Mucosa of gallbladder (tissue), 1 donor: ENCODE results near the gene TRIM52. TPM values are rescaled to one million over a fixed set of nuclear protein-coding genes. Genes with fewer than 3 reads are reported as not detected.
A peak's percentile ranks its signal among the peaks of the same experiment; 100 is the strongest.
"Not testable (repeated sequence)": the region's sequence is repeated elsewhere in the genome, so short reads cannot be mapped to it uniquely, and the experiment has no call there.

ENCODE experiments used
- DNase-seq: peaks from one replicate; pipeline ENCODE4 v3.0.0-alpha.2; 2020; ENCODE audit warnings: low spot score
- total RNA-seq: library from RNA; stranded (reverse); gene quantifications from one replicate; pipeline ENCODE4 v1.2.1, GENCODE V29; 2021
- donor health status: DM: no; HTN: no; CAD: no.

The TRIM52 gene
- total RNA-seq = 22.8 TPM

DNA sequence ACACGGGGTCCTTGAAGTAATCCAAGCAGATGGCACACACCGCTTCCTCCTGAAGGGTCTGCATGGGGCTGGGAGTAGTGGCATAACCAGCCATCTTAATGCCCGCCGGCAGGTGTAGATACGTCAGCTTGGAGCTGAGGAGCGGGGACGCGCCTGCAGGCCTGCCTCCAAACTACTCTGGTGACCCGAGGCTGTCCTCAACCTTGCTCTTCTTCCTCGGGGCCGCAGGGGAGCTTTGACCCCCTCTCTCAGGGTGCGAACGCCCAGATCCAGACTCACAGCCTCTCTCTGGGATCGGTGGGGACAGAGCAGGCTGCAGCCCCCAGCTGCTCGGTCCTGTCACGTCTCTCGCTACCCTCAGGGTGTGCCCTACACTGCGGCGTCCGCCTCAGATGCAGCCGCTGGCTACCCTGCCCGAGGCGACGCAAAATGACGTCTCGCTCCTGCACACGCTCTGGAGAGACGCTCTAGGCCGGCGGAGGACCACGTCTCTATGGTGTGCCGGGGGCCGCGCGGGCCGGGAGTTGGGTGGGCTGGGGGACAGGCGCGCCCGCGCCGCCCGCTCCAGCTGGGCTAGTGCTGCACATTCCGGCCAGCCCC lies at the start of gene TRIM52:
Gene TRIM52, minus strand, starts transcription at position 424 of the 600 bp plus-strand sequence. Its CDS starts 330 bp downstream, at position 94.
- peak; percentile 91 for DNase-seq

DNA sequence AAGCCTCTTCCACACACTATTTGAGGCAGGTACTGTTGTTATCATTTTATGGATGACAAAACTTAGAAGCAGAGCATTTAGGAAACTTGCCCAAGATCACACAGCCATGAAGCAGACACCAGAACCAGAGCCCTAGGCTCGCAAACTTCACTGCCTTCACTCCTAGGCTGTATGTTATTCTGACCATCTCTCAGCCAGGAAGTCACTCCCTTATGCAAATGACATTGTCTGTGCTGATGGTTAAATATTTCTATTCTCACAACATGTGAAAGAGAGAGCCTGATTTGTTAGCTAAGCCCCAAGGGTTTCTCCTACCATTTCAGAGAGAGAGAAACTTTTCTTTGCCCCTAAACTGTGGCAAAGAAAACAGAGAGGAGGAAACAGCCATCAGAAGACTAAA lies 26.4 kb upstream of the TRIM52 start:
- not testable (repeated sequence) for DNase-seq

DNA sequence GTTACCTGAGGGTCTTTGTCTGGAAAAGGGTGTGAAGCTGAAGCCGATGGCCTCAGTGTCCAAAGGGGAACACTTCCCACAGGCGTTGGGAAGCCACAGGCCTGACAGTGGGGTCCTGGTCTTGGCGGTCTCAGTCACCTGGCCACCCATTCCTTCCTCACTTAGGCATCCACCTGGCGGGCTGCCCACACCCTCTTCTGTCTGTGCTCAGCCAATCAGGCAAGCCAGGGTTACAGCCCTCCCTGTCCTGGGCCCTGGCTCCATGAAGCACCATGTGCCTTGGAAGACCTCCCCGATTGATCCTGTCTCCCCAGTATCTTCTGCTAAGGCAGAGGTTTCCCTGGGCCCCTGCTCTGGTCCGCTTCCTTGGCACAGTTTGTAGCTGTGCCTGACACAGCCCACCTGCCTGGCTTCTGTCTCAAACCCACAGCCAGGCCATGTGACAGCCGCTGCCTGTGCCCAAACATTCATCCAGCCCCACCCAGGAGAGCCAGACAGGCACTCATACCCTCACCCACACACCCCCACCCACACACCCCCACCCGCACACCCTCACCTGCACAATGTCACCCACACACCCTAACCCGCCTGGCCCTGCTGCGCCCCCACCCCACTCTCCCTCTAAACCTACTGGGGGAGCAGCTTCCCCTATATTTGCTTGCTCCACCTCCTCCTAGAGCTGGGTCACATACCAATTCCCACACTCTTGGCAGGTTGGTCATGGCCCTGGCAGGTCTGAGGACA lies 25.2 kb upstream of the TRIM52 start:
- not testable (repeated sequence) for DNase-seq

DNA sequence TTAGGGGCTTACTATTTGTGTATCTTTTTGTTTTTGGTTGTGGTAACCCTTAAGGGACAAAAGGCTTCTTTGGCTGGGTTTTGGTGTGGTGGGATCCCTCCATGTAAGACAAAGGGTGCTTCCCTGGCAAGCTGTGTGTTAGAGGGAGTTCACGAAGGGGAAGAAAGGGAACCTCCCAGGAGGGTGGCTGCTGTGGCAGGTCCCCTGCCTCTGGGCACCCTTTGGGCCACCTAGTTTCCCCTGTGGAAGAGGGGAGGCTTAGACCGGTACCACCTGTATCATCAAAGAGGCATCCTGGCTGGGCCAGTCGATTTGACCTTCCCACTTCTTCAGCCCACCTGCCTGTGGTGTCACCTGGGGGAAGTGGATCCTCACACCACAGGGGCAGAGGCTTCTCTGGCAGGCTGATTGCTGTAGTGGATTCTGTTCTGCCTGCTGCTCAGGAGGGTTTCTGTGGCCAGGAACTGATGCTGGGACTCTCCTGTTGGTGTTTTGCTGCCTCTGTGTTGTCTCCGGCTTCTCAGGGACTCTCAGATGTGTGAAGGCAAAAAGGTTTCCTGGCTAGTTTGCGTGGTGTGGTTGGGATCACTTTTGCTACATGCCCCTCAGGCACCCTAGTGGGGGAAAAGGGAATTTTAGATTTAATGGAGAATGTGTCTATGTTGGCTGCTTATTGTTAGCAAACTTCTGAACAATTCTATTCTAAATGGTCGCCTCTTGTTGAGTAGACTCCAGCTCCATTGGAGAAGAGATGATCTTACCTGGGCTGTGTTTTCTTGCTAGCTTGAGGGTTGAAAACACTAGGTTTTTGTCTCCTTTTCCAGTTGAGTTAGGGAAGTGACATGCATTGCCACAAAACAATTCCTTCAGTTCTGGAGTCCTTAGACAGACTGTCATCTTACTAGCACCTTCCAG lies 23.2 kb upstream of the TRIM52 start:
- not testable (repeated sequence) for DNase-seq

DNA sequence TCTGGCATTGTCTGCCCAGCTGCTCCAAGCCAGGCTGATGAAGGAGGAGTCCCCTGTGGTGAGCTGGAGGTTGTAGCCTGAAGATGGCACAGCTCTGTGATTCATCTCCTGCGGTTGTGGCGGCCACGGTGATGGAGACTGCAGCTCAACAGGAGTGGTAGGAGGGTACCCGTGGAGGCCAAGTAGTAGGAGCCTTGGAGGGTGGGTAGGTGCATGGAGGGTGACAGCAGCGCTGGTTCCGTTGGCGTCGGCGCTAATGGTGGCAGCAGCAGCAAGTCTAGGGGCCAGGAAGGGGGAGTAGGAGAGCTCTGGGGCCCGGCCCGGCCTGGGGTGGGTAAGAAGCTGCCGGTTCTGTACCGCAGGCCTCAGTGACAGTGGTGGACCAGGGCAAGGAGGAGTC lies 22.4 kb upstream of the TRIM52 start:
- no peak for DNase-seq

DNA sequence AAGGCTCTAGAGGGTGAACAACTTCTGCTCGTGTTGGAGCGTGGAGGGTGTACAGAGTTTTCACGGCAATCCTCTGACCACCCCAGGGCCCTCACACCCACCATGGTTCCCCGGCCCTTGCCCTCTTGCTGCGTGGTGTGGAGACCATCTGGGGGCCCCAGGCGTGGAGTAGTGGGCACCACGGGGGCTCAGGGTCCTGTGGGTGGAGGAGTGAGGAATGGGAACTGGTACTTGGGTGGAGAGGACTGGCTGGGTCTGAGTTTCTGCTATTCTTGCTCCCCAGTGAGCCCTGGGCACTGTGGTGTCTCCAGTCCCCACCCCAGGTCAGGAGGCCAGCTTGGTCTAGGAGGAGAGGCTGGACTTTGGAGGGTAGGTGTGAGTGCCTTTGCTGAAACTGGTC lies 21.9 kb upstream of the TRIM52 start:
- no peak for DNase-seq

DNA sequence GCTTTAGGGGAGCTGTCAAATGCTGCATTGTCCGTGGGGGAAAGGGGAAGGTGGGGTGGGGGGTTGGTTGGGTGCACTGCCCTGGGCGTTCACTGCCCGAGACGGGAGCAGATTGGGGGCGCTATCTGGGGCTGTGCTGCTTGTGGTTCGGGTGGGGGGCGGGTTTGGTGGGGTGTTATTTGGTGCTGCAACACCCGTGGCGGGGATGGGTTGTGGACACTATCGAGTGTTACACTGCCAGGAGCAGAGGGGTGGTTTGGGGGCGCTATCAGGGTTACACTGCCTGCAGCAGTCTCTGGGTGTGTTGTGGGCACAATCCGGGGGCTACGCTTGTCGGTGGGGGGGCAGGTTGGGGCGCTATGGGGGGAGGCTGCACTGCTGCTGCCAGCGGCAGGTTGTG lies 21.5 kb upstream of the TRIM52 start:
- not testable (repeated sequence) for DNase-seq

DNA sequence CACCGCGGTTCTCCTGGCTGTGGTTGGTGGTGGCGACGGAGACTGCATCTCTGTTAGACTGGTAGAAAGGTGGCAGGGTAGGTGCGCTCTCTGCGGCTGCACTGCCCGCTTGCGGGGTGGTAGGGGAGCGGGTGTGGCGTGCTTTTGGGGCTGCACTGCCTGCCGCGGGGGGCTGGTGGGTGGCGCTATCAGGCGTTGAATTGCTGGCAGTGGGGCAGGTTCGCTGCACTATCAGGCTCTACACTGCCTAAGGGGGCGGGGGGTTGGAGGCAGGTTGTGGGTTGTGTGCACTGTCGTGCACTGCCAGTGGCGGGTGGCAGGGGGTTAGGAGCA lies 21.0 kb upstream of the TRIM52 start:
- DNase-seq = no peak

DNA sequence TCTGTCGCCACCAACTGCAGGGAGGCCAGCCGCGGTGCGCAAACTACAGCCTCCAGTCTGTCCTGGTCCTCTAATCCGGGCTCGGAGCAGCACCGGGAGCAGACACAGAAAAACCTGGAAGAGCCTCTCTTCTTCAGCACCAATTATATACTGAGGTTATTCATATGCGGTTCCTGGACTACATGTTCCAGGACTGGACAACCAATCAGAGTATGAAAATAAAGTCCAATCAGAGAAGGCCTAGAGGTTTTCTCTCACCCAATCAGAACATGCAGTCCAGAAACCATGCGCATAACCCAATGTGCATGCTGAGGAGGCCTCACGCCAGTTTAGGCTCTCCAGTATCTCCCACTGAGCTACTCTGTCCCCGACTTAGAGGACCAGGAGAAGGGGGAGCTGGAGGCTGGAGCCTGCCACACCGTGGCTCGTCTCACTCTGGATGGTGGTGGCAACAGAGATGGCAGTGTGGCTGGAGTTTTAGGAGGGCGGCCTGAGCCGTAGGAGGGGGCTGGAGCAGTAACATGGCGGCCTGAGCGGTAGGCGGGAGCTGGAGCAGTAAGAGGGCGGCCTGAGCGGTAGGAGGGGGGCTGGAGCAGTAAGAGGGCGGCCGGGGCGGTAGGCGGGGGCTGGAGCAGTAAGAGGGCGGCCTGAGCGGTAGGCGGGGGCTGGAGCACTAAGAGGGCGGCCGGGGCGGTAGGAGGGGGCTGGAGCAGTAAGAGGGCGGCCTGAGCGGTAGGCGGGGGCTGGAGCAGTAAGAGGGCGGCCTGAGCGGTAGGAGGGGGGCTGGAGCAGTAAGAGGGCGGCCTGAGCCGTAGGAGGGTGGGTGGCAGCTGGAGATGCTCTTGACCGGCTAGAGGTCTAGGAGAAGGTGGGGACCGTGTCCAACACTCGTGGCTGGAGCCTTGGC lies 20.4 kb upstream of the TRIM52 start:
- no peak for DNase-seq

DNA sequence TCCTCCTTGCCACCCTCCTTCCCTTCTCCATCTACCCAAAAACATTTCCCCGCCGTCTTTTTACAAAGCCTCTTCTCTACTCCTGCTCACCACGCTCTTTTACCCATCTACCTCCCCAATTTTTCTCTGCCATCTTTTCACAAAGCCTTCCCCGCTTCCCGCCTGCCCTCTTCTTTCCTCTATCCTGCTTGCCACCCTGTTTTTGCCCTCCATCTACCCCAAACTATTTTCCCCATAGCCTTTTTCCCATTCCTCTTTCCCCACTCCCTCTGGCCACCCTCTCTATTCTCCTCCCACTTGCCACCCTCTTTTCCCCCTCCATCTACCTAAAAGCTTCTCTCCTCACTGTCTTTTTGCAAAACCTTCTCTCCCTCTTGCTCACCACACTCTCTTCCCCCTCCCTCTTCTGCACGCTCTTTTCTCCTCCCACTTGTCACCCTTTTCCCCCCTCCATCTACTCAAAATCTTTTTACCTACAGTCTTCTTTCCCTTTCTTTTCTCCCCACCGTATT lies 19.4 kb upstream of the TRIM52 start:
- no peak for DNase-seq

DNA sequence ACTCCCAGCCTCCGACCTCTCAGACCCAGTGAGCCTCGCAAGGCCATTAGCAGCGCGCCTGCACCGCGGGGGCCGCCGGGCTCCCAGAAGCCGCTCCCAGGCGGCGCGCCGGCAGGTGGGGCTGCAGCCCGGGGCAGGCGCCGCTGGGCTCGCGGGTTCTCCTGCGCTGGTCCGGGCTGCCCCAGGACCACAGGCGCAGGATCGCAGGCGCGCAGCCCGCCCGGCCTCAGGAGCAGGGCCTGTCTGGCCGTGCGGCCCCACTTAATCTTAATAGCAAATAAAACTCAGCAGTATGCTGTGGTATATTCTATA lies 12.4 kb upstream of the TRIM52 start:
- not testable (repeated sequence) for DNase-seq

DNA sequence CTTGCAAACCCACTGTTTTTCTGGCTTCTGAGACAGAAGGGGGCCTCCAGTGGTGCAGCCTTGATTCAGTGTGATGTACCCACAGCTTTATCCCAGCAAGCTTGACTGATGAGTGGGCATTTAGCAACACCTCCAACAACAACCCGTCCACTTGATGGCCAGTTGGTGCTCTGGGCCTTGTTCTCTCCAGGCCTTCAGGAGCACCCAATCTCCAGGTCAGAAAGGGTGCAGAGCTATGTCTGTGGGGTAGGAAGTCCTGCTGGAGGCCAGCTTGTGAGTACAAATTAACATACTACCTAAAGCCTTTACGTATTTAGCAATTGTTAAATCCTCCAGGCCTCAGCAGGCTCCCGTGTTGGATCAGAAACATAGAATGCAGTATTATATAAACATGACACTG lies 10.1 kb upstream of the TRIM52 start:
- no peak for DNase-seq

DNA sequence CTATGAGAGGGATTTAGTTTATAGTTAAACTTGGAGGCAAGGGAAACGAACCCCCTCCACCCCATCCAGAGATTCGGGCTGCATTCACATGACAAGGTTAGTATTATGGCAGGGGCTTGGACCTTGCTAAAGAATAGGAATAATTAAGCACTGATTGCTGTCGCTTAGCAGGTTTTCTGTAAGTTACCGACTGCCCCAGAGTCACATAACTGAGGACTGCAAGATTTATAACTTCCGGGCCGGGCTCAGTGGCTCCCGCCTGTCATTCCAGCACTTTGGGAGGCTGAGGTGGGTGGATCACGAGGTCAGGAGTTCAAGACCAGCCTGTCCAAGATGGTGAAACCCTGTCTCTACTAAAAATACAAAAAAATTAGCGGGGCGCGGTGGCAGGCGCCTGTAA lies 7.0 kb upstream of the TRIM52 start:
- DNase-seq = not testable (repeated sequence)

DNA sequence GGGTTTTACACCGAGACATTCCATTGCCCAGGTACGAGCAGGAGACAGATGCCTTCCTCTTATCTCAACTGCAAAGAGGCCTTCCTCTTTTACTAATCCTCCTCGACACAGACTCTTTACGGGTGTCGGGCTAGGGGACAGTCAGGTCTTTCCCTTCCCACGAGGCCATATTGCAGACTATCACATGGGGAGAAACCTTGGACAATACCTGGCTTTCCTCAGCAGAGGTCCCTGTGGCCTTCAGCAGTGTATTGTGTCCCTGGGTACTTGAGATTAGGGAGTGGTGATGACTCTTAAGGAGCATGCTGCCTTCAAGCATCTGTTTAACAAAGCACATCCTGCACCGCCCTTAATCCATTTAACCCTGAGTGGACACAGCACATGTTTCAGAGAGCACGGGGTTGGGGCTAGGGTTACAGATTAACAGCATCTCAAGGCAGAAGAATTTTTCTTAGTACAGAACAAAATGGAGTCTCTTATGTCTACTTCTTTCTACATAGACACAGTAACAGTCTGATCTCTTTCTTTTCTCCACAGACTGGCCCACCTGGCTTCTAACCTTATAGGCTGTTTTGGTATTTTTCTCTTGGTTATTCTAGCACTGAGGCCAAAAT lies 6.5 kb upstream of the TRIM52 start:
- DNase-seq = not testable (repeated sequence)

DNA sequence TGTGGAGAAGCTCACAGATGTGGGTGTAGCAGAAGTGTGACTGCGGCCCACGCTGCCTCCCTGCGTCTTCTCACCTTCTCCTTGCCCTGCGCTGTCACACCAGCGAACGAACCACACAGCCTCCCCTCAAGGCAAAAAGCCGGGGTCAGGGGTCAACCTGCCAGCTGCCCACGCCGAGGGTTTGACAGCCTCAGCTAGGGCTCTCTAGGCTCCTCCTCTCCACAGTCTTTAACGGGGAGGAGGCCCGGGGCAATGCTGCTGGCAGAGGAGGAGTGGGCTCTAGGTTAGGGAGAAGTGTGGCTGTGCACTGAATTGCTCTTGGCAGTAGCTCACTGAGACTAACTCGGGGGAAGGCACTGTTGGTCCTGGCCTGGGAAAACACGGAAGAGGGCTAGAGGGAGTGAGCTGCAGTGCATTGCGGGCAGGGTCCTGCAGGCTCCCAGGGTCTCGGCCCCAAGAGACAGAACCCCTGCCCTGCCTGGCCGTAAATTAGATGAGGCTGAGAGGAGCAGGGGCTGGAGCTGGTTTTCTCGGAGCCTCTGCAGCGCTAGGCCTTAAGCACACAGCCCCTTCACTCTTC lies 4.2 kb upstream of the TRIM52 start:
- DNase-seq = no peak

DNA sequence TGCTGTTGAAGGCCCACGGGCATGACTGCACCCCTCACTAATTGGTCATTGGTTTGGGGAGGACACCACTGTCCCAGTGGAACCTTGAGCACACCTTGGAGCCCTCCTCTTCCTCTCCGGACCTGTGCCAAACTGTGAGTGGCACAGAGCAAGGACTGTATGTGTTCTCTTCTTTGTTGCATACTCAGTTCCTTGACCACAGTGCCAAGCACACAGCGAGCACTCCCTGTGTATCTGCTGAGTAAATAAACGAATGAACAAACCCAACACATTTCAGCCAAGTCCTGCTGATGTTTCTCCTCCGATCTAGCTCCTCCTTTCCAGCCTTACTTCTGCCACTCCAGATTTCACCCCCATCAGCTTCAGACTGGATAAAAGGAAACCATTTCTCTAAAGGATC lies 2.7 kb upstream of the TRIM52 start:
- DNase-seq = no peak

DNA sequence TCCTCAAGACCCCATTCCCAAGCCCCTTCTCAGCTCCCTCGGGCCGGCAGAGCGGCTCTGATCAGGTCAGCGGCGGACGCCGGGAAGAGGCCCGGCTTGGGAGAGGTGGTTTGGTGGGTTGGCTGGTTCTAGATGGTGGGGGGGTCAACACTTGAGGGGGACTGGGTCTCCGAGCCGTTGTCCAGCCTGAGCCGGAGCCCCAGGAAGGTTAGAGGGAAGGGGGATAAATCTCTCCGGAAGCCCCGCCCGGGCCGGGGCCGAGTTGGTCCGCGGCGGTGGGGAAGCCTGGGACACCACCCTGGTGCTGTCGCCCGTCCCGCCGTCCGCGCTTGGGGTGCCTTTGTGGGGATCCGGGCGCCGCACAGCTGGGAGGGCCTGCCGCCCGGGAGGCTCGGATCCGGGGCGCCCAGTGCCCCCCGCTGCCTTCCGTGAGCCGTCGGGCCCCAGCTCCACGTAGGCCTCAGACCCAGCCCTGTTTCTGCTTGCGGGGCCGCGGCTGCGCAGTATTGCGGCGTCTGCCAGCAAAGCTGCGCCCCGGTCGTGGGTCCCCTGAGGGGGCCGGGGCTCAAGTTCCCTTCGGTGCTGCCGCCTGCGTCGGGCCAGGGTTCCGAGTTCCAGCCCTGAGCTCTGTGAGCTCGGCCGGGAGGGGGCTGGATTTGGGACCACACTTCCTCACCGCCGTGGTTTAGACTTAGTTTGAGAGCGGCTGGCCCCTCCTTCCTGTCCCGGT lies 542 bp upstream of the TRIM52 start:
- DNase-seq = peak; percentile 63

DNA sequence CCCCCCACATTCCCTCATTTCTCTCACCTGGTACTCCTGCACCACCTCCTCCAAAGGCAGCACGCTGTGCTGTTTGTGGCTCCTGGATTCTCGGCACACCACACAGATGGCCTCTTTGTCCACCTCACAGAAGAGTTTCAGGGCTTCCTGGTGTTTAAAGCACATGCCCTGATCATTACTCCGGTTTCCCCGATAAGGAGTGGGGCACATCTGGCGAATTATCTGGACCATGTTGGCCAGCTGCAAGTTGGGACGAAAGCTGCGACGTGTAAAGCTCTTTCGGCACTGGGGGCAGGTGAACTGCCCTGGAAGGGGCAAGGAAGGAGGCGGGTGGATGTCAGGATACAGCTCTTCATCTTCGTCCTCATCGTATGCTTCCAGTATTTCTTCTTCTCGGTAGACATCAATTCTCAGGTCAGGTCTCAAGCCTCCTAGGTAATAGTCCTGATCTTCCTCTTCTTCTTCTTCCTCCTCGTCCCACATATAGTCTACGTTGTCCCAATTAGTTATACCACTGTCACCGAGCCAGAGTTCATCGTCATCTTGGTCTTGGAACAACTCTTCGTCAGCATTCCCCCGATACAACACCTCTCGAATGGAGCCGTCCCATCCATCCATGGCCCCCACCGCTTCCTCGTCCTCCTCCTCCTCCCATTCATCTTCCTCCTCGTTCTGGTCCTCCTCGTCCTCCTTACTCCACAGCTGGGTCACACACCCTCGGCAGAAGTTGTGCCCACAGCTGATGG lies 796 bp downstream of the TRIM52 start:
- no peak for DNase-seq

DNA sequence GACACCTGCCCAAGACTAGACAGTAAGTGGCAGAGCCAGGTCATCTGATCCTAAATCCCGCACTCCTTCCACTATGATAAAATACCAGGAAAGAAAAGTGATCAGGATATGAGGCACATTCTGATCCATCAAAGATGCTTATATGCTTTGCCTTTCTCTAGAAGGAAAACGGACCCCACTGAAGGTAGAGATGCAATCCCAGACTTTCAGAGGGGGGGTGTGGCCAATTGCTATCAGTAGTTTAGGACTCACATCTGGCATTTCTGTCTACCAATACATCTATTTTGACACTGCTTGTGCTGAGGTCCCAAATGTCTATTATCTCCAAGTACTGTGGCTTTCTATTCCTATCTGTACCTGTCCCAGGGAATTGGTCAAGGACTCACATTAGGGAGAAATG lies 1.7 kb downstream of the TRIM52 start:
- no peak for DNase-seq
